Tibial nerve (tissue), 3 donors: ENCODE measurements around the gene RPS24.

Source experiments
- CTCF ChIP-seq, 5 experiments: fragments of 200-600 bp in 3 of 5; fragments of 450-650 bp in 2 of 5; sonication (generic) in 3 of 5; IDR thresholded peaks; one replicate each; pipeline ENCODE4 v1.5.1; 2016 to 2019; ENCODE audit warnings: antibody characterized with exemption in 5 of 5, mild to moderate bottlenecking in 3 of 5, moderate library complexity in 2 of 5
- POLR2A ChIP-seq, 2 donors: fragments of 450-650 bp; IDR thresholded peaks; one replicate each; pipeline ENCODE4 v1.6.1; 2017; ENCODE audit warnings: antibody characterized with exemption in 2 of 2, mild to moderate bottlenecking in 2 of 2, moderate library complexity in 2 of 2

GRCh38 chr10:78000206-78000605 is 33.5 kb upstream of the RPS24 start:
- TF ChIP-seq CTCF (IDR thresholded peaks at IDR 0.05) (no peak), POLR2A (IDR thresholded peaks at IDR 0.05) (no peak)
